ENCODE results near the gene CDK3. TPM values are rescaled to one million over a fixed set of nuclear protein-coding genes. Genes with fewer than 3 reads are reported as not detected.

CDK3 gene
- total and polyA plus RNA-seq, 4 donors: 1.5 to 6.3 (median 2.6) TPM

GRCh38 chr17:75975757-75976174 lies 24.9 kb upstream of the CDK3 start:
- no peak for TF ChIP-seq YY1 (IDR thresholded peaks at IDR 0.05)
- TF ChIP-seq CTCF (IDR thresholded peaks at IDR 0.05; ENCODE audit: low read depth, low read length, missing input control): no peak
- TF ChIP-seq NR2F2 (IDR thresholded peaks at IDR 0.05): no peak
- no peak for TF ChIP-seq GABPA (IDR thresholded peaks at IDR 0.05 in 1 of 2, conservative IDR thresholded peaks at IDR 0.05 in 1 of 2)
- TF ChIP-seq TAF1 (conservative IDR thresholded peaks at IDR 0.05): no peak
- TF ChIP-seq ATF3 (IDR thresholded peaks at IDR 0.05): no peak
- no peak for TF ChIP-seq SP1 (IDR thresholded peaks at IDR 0.05)
- no peak for TF ChIP-seq RXRA (IDR thresholded peaks at IDR 0.05)
- no peak for TF ChIP-seq FOXA1 (IDR thresholded peaks at IDR 0.05)
- TF ChIP-seq, protein P1, sequence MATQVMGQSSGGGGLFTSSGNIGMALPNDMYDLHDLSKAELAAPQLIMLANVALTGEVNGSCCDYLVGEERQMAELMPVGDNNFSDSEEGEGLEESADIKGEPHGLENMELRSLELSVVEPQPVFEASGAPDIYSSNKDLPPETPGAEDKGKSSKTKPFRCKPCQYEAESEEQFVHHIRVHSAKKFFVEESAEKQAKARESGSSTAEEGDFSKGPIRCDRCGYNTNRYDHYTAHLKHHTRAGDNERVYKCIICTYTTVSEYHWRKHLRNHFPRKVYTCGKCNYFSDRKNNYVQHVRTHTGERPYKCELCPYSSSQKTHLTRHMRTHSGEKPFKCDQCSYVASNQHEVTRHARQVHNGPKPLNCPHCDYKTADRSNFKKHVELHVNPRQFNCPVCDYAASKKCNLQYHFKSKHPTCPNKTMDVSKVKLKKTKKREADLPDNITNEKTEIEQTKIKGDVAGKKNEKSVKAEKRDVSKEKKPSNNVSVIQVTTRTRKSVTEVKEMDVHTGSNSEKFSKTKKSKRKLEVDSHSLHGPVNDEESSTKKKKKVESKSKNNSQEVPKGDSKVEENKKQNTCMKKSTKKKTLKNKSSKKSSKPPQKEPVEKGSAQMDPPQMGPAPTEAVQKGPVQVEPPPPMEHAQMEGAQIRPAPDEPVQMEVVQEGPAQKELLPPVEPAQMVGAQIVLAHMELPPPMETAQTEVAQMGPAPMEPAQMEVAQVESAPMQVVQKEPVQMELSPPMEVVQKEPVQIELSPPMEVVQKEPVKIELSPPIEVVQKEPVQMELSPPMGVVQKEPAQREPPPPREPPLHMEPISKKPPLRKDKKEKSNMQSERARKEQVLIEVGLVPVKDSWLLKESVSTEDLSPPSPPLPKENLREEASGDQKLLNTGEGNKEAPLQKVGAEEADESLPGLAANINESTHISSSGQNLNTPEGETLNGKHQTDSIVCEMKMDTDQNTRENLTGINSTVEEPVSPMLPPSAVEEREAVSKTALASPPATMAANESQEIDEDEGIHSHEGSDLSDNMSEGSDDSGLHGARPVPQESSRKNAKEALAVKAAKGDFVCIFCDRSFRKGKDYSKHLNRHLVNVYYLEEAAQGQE (IDR thresholded peaks at IDR 0.05): no peak
- no peak for TF ChIP-seq RAD21 (IDR thresholded peaks at IDR 0.05)
- TF ChIP-seq HNF4G (IDR thresholded peaks at IDR 0.05): no peak
- TF ChIP-seq JUND (IDR thresholded peaks at IDR 0.05): no peak
- TF ChIP-seq FOXA2 (IDR thresholded peaks at IDR 0.05): no peak
- TF ChIP-seq, protein P2, sequence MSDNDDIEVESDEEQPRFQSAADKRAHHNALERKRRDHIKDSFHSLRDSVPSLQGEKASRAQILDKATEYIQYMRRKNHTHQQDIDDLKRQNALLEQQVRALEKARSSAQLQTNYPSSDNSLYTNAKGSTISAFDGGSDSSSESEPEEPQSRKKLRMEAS (IDR thresholded peaks at IDR 0.05): no peak
- no peak for TF ChIP-seq EGR1 (IDR thresholded peaks at IDR 0.05; ENCODE audit: low read depth in 2 of 2)
- H3K4me1 ChIP-seq (ENCODE audit: control insufficient read depth in 4 of 4, insufficient read depth in 4 of 4, low read length in 3 of 4): peaks cover 3 to 60% (median 32%) of the 10 kb centered on the region in 4 donors
- H3K4me3 ChIP-seq (ENCODE audit: low read depth in 1 of 3, low read length in 3 of 3): peak overlapping the region; percentile 38 to 61 (median 40)
- H3K27me3 ChIP-seq (ENCODE audit: control insufficient read depth in 4 of 4, insufficient read depth in 4 of 4, low read length in 3 of 4): no peaks in the 10 kb centered on the region
- peaks cover 4 to 8% (median 6%) of the 10 kb centered on the region in 4 donors for H3K36me3 ChIP-seq (ENCODE audit: control insufficient read depth in 4 of 4, insufficient read depth in 3 of 4, low read depth in 1 of 4, low read length in 3 of 4)
- peak overlapping the region; percentile 97 to 98 for H3K27ac ChIP-seq (ENCODE audit: low read depth in 1 of 2, low read length in 2 of 2)
- 20% methylated on average over 5 of the region's 5 CpGs for WGBS
- H3K9me3 ChIP-seq (ENCODE audit: control insufficient read depth in 4 of 4, low read length in 3 of 4): no peaks in the 10 kb centered on the region
- no peak for DNase-seq (ENCODE audit: low spot score)
- H3K9ac ChIP-seq (ENCODE audit: low read depth in 1 of 2, low read length in 2 of 2): peak overlapping the region; percentile 47 to 97

DNA sequence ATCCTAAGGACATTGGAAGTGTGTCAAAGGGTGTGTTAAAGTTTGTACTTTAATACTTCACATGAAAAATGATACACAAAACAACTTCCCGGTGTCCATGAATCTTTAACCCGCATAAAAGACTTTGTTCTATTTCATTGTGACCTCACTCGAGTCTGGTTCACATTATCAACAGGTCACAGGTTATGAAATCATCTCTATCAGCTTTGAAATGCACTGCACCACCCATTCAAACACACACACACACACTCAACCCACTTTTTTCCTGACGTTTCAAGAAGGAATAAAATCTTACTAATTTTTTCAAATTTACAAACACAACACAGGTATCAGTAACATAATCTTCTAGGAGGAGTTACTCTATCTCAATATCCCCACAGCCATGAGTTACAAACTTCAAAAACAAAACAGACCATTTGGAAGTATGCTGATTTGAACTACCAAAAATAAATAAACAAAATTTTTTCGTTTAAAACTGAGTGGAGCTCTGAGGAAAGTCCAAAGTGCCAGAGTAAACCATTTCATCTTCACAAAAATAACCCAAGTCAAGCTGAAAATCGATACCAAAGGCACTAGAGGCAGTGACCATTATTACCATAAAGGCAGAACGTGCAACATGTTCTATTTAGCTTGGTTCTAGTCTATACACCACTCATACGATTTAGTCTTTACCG lies 24.3 kb upstream of the CDK3 start:
- DNase-seq (ENCODE audit: low spot score): no peak
- peaks cover 3 to 61% (median 34%) of the 10 kb centered on the region in 4 donors for H3K4me1 ChIP-seq (ENCODE audit: control insufficient read depth in 4 of 4, insufficient read depth in 4 of 4, low read length in 3 of 4)
- H3K27ac ChIP-seq (ENCODE audit: low read depth in 1 of 2, low read length in 2 of 2): peak overlapping the region; percentile 97 to 98
- H3K36me3 ChIP-seq (ENCODE audit: control insufficient read depth in 4 of 4, insufficient read depth in 3 of 4, low read depth in 1 of 4, low read length in 3 of 4): peaks cover 4 to 8% (median 5%) of the 10 kb centered on the region in 4 donors
- H3K9ac ChIP-seq (ENCODE audit: low read depth in 1 of 2, low read length in 2 of 2): peak overlapping the region; percentile 30 to 97
- no peaks in the 10 kb centered on the region for H3K27me3 ChIP-seq (ENCODE audit: control insufficient read depth in 4 of 4, insufficient read depth in 4 of 4, low read length in 3 of 4)
- no peaks in the 10 kb centered on the region for H3K9me3 ChIP-seq (ENCODE audit: control insufficient read depth in 4 of 4, low read length in 3 of 4)
- WGBS: 25% methylated on average over 9 of the region's 9 CpGs
- peak overlapping the region; percentile 61 to 93 (median 87) for H3K4me3 ChIP-seq (ENCODE audit: low read depth in 1 of 3, low read length in 3 of 3)
- no peak for TF ChIP-seq CTCF (IDR thresholded peaks at IDR 0.05; ENCODE audit: low read depth, low read length, missing input control)
- peak; percentile 57 to 70 for TF ChIP-seq JUND (IDR thresholded peaks at IDR 0.05)
- TF ChIP-seq ATF3 (IDR thresholded peaks at IDR 0.05): peak; percentile 40
- TF ChIP-seq, protein P2 (IDR thresholded peaks at IDR 0.05): peak; percentile 75
- peak in 1 of 2 donors; percentile 20 for TF ChIP-seq EGR1 (IDR thresholded peaks at IDR 0.05; ENCODE audit: low read depth in 2 of 2)
- peak in 1 of 2 donors; percentile 19 for TF ChIP-seq GABPA (IDR thresholded peaks at IDR 0.05 in 1 of 2, conservative IDR thresholded peaks at IDR 0.05 in 1 of 2)
- TF ChIP-seq TAF1 (conservative IDR thresholded peaks at IDR 0.05): no peak
- peak; percentile 33 for TF ChIP-seq FOXA1 (IDR thresholded peaks at IDR 0.05)
- TF ChIP-seq RXRA (IDR thresholded peaks at IDR 0.05): peak; percentile 82 to 88
- peak; percentile 80 to 87 for TF ChIP-seq HNF4A (conservative IDR thresholded peaks at IDR 0.05)
- TF ChIP-seq ZBTB33 (IDR thresholded peaks at IDR 0.05): peak; percentile 59
- peak; percentile 55 for TF ChIP-seq YY1 (IDR thresholded peaks at IDR 0.05)
- no peak for TF ChIP-seq RAD21 (IDR thresholded peaks at IDR 0.05)
